Prostate gland (tissue), 2 donors: ENCODE results near the gene JDP2.

Experiments used
- POLR2A ChIP-seq: fragments of 450-650 bp; IDR thresholded peaks from one replicate; pipeline ENCODE4 v1.6.1; 2016; ENCODE audit warnings: antibody characterized with exemption, mild to moderate bottlenecking
- TF ChIP-seq, protein P1 (sequence below), 4 experiments: fragments of 200-600 bp in 2 of 4; fragments of 450-650 bp in 2 of 4; sonication (generic) in 2 of 4; IDR thresholded peaks; 1 replicate in 3 of 4; 2 replicates in 1 of 4; pipeline ENCODE4 v1.5.1; 2016 to 2019; ENCODE audit warnings: antibody characterized with exemption in 4 of 4, mild to moderate bottlenecking in 2 of 4, moderate library complexity in 2 of 4

DNA sequence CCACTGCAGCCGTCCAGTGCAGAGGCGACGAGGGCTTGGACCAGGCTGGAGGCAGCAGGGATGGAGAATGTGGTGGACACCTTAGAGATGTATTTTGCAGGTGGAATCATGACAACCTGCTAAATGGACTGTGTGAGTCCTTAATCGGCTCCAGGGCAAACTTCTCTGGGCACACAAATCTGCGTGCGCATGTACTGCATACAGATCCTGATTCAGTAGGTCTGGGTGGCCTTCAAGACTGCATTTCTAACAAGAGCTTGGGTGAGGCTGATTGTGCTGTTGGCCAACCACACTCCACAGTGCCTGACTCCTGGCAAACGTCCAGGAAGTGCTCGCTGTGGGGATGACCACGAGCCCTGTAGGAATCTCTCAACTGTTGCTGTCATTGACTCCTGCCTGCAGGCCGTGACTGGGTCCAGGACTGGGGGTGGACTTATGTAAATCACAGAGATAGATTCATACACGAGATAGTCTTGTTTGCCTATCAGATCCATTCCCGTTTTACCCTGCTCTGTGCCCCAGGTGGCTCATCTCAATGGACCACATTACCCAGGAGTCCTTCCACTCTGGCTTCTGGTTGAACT is 27.2 kb downstream of the JDP2 start:
- TF ChIP-seq, protein P1, sequence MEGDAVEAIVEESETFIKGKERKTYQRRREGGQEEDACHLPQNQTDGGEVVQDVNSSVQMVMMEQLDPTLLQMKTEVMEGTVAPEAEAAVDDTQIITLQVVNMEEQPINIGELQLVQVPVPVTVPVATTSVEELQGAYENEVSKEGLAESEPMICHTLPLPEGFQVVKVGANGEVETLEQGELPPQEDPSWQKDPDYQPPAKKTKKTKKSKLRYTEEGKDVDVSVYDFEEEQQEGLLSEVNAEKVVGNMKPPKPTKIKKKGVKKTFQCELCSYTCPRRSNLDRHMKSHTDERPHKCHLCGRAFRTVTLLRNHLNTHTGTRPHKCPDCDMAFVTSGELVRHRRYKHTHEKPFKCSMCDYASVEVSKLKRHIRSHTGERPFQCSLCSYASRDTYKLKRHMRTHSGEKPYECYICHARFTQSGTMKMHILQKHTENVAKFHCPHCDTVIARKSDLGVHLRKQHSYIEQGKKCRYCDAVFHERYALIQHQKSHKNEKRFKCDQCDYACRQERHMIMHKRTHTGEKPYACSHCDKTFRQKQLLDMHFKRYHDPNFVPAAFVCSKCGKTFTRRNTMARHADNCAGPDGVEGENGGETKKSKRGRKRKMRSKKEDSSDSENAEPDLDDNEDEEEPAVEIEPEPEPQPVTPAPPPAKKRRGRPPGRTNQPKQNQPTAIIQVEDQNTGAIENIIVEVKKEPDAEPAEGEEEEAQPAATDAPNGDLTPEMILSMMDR (IDR thresholded peaks at IDR 0.05) = no peak
- TF ChIP-seq POLR2A = no peak
